ENCODE measurements around the gene VPS8. TPM values are rescaled to one million over a fixed set of nuclear protein-coding genes. Genes with fewer than 3 reads are reported as not detected.

VPS8 gene
- total RNA-seq, 1 experiment from 2014 or later, result 39.7 TPM

- H2BK15ac ChIP-seq (ENCODE audit: low read depth, low read length), result no peak overlapping the region
- no peak for TF ChIP-seq CTCF (conservative IDR thresholded peaks at IDR 0.05)
- no peak overlapping the region for H3K4ac ChIP-seq (ENCODE audit: low read depth, low read length)
- H3K79me2 ChIP-seq (ENCODE audit: insufficient read depth, low read length), result no peaks in the 10 kb centered on the region
- no peaks in the 10 kb centered on the region for H3K23me2 ChIP-seq (ENCODE audit: insufficient read length, low read depth, low read length, poor library complexity, severe bottlenecking)
- no peak overlapping the region for H3T11ph ChIP-seq (ENCODE audit: low read length)
- no peak overlapping the region for H2AFZ ChIP-seq (ENCODE audit: low read length)
- WGBS (ENCODE audit: extremely low coverage, insufficient read length, low lambda C conversion rate), result no CpG with 5 or more reads among the region's 2 CpGs
- no peaks in the 10 kb centered on the region for H3K4me1 ChIP-seq (ENCODE audit: insufficient read depth, low read length)
- no peak overlapping the region for H3K9ac ChIP-seq (ENCODE audit: extremely low read depth, insufficient read length, low read length)
- no peak overlapping the region for H3K18ac ChIP-seq (ENCODE audit: insufficient read length, low read depth, low read length)
- no peak overlapping the region for H3K27ac ChIP-seq (ENCODE audit: insufficient read length, low read depth, low read length)
- no peaks in the 10 kb centered on the region for H4K20me1 ChIP-seq (ENCODE audit: control insufficient read depth, insufficient read depth, insufficient read length)
- no peak overlapping the region for H2BK120ac ChIP-seq (ENCODE audit: low read depth, low read length, poor library complexity, severe bottlenecking)
- no peaks in the 10 kb centered on the region for H3K79me1 ChIP-seq (ENCODE audit: insufficient read depth, low read depth, low read length, poor library complexity, severe bottlenecking)
- H4K5ac ChIP-seq (ENCODE audit: insufficient read length, low read depth, low read length), result no peak overlapping the region
- no peak overlapping the region for H3K14ac ChIP-seq (ENCODE audit: insufficient read depth, low read length)
- no peak overlapping the region for H4K8ac ChIP-seq (replicated peaks; ENCODE audit: insufficient read length, low read depth, low read length)
- H3K56ac ChIP-seq (ENCODE audit: insufficient read length, low read depth, low read length), result no peak overlapping the region
- no peak overlapping the region for H3K23ac ChIP-seq (ENCODE audit: insufficient read length, low read depth, low read length)
- peaks cover 10 to 30% (median 29%) of the 10 kb centered on the region in 3 experiments for H3K36me3 Mint-ChIP-seq (ENCODE audit: insufficient read depth in 1 of 3, low read depth in 3 of 3)
- H2BK20ac ChIP-seq (ENCODE audit: low read depth, low read length, poor library complexity, severe bottlenecking), result no peak overlapping the region
- peaks cover 41 to 43% of the 10 kb centered on the region in 2 experiments for H3K9me3 Mint-ChIP-seq
- H3K27me3 Mint-ChIP-seq (ENCODE audit: low read depth), result peaks cover 1% of the 10 kb centered on the region; the same call in 1 of the 2 replicates
- no peaks in the 10 kb centered on the region for H3K4me1 Mint-ChIP-seq
- H3K4me2 ChIP-seq (ENCODE audit: insufficient read depth, insufficient read length, low read length), result no peak overlapping the region
- no peak overlapping the region for H2BK12ac ChIP-seq (ENCODE audit: insufficient read length, low read depth, low read length)
- no peak overlapping the region for H3K4me3 Mint-ChIP-seq
- no peak overlapping the region for H3K27ac Mint-ChIP-seq
- no peak overlapping the region for H2AK5ac ChIP-seq (ENCODE audit: insufficient read length, low read length)
- H2BK5ac ChIP-seq (ENCODE audit: insufficient read length, low read length), result no peak overlapping the region
- H4K91ac ChIP-seq (ENCODE audit: insufficient read length, low read depth, low read length), result no peak overlapping the region
- H3K9me3 ChIP-seq (ENCODE audit: control insufficient read depth, low read depth, low read length), result no peaks in the 10 kb centered on the region
- no peak for DNase-seq
- H3K27me3 ChIP-seq (ENCODE audit: insufficient read depth, low read length), result no peaks in the 10 kb centered on the region
Observed at GRCh38 chr3:185060655-185061054, 248.7 kb downstream of the VPS8 start.
